H9 (cell line): ENCODE data around the gene GTF2B. TPM values are rescaled to one million over a fixed set of nuclear protein-coding genes. Genes with fewer than 3 reads are reported as not detected.
A peak's percentile ranks its signal among the peaks of the same experiment; 100 is the strongest.
"Not testable (repeated sequence)": the region's sequence is repeated elsewhere in the genome, so short reads cannot be mapped to it uniquely, and the experiment has no call there.

ENCODE experiments used
- DNase-seq: peaks from one replicate; pipeline ENCODE4 v3.0.0-alpha.2; 2017
- H2AFZ ChIP-seq: one replicate; pipeline ENCODE4 v1.6.1; 2013; ENCODE audit warnings: mild to moderate bottlenecking, low read length, control low read depth, moderate library complexity
- H2AK5ac ChIP-seq: 2 replicates; pipeline ENCODE4 v1.6.1; 2013; ENCODE audit warnings: low read length, control low read depth, mixed read lengths; ENCODE audit not compliant: insufficient read length
- H2BK120ac ChIP-seq: one replicate; pipeline ENCODE4 v1.6.1; 2013; ENCODE audit warnings: low read depth, mild to moderate bottlenecking, low read length, control low read depth, inconsistent platforms; ENCODE audit not compliant: poor library complexity, severe bottlenecking
- H2BK12ac ChIP-seq: 2 replicates; pipeline ENCODE4 v1.6.1; 2013; ENCODE audit warnings: low read length, control low read depth, mixed read lengths, low read depth; ENCODE audit not compliant: insufficient read length
- H2BK15ac ChIP-seq: 2 replicates; pipeline ENCODE4 v1.6.1; 2013; ENCODE audit warnings: low read depth, low read length, control low read depth
- H2BK20ac ChIP-seq: one replicate; pipeline ENCODE4 v1.6.1; 2013; ENCODE audit warnings: low read depth, mild to moderate bottlenecking, low read length, control low read depth, inconsistent platforms; ENCODE audit not compliant: poor library complexity, severe bottlenecking
- H2BK5ac ChIP-seq: 2 replicates; pipeline ENCODE4 v1.6.1; 2013; ENCODE audit warnings: low read length, control low read depth, mixed read lengths; ENCODE audit not compliant: insufficient read length
- H3K14ac ChIP-seq: 2 replicates; pipeline ENCODE4 v1.6.1; 2013; ENCODE audit warnings: low read length, control low read depth; ENCODE audit not compliant: insufficient read depth
- H3K18ac ChIP-seq: 2 replicates; pipeline ENCODE4 v1.6.1; 2013; ENCODE audit warnings: low read depth, mild to moderate bottlenecking, mixed read lengths, low read length, control low read depth; ENCODE audit not compliant: insufficient read length
- H3K23ac ChIP-seq: 2 replicates; pipeline ENCODE4 v1.6.1; 2013; ENCODE audit warnings: low read length, control low read depth, mixed read lengths, low read depth; ENCODE audit not compliant: insufficient read length
- H3K23me2 ChIP-seq: 2 replicates; pipeline ENCODE4 v1.6.1; 2013; ENCODE audit warnings: low read depth, mild to moderate bottlenecking, mixed read lengths, low read length, control low read depth; ENCODE audit not compliant: insufficient read length, poor library complexity, severe bottlenecking
- H3K27ac ChIP-seq: 2 replicates; pipeline ENCODE4 v1.5.1; 2013; ENCODE audit warnings: low read length, control low read depth, mixed read lengths, low read depth; ENCODE audit not compliant: insufficient read length
- H3K27me3 ChIP-seq: 2 replicates; pipeline ENCODE4 v1.6.1; 2013; ENCODE audit warnings: low read length, control low read depth, inconsistent platforms; ENCODE audit not compliant: insufficient read depth
- H3K4ac ChIP-seq: 2 replicates; pipeline ENCODE4 v1.6.1; 2013; ENCODE audit warnings: low read depth, mild to moderate bottlenecking, control low read depth, inconsistent platforms, low read length, moderate library complexity
- H3K4me1 ChIP-seq: 2 replicates; pipeline ENCODE4 v1.6.1; 2013; ENCODE audit warnings: low read length, control low read depth, inconsistent platforms; ENCODE audit not compliant: insufficient read depth
- H3K4me2 ChIP-seq: 2 replicates; pipeline ENCODE4 v1.6.1; 2013; ENCODE audit warnings: low read length, control low read depth, mixed read lengths; ENCODE audit not compliant: insufficient read length, insufficient read depth
- H3K56ac ChIP-seq: 2 replicates; pipeline ENCODE4 v1.6.1; 2013; ENCODE audit warnings: low read depth, mild to moderate bottlenecking, mixed read lengths, low read length, control low read depth; ENCODE audit not compliant: insufficient read length
- H3K79me1 ChIP-seq: 2 replicates; pipeline ENCODE4 v1.6.1; 2013; ENCODE audit warnings: low read depth, mild to moderate bottlenecking, moderate library complexity, low read length, control low read depth, inconsistent platforms; ENCODE audit not compliant: insufficient read depth, poor library complexity, severe bottlenecking
- H3K79me2 ChIP-seq: 2 replicates; pipeline ENCODE4 v1.6.1; 2013; ENCODE audit warnings: low read length, control low read depth, inconsistent platforms; ENCODE audit not compliant: insufficient read depth
- H3K9ac ChIP-seq: 2 replicates; pipeline ENCODE4 v1.6.1; 2013; ENCODE audit warnings: low read length, control low read depth, mixed read lengths; ENCODE audit not compliant: insufficient read length; ENCODE audit errors: extremely low read depth
- H3K9me3 ChIP-seq: one replicate; pipeline ENCODE4 v1.6.1; 2013; ENCODE audit warnings: low read depth, low read length, inconsistent platforms; ENCODE audit not compliant: control insufficient read depth
- H3T11ph ChIP-seq: one replicate; pipeline ENCODE4 v1.6.1; 2013; ENCODE audit warnings: mild to moderate bottlenecking, low read length, control low read depth, inconsistent platforms
- H4K20me1 ChIP-seq: one replicate; pipeline ENCODE4 v1.6.1; 2013; ENCODE audit not compliant: control insufficient read depth, insufficient read length, insufficient read depth
- H4K5ac ChIP-seq: 2 replicates; pipeline ENCODE4 v1.6.1; 2013; ENCODE audit warnings: low read depth, mild to moderate bottlenecking, mixed read lengths, low read length, control low read depth; ENCODE audit not compliant: insufficient read length
- H4K8ac ChIP-seq: replicated peaks from 2 replicates; pipeline ENCODE4 v1.6.1; 2013; ENCODE audit warnings: low read length, control low read depth, mixed read lengths, low read depth; ENCODE audit not compliant: insufficient read length
- H4K91ac ChIP-seq: 2 replicates; pipeline ENCODE4 v1.6.1; 2013; ENCODE audit warnings: low read depth, mild to moderate bottlenecking, moderate library complexity, mixed read lengths, low read length, control low read depth; ENCODE audit not compliant: insufficient read length
- H3K27ac Mint-ChIP-seq, 3 experiments: 2 replicates in 2 of 3; 3 replicates in 1 of 3; pipeline ENCODE4 v1.8.0; 2020 to 2021; ENCODE audit warnings: mixed read lengths in 3 of 3, mild to moderate bottlenecking in 1 of 3, moderate library complexity in 1 of 3
- H3K27me3 Mint-ChIP-seq: 2 replicates; pipeline ENCODE4 v1.8.0; 2021; ENCODE audit warnings: low read depth, mild to moderate bottlenecking, moderate library complexity, mixed read lengths
- H3K36me3 Mint-ChIP-seq, 3 experiments: 2 replicates in 2 of 3; 3 replicates in 1 of 3; pipeline ENCODE4 v1.8.0; 2020 to 2021; ENCODE audit warnings: low read depth in 3 of 3, mixed read lengths in 3 of 3; ENCODE audit not compliant: insufficient read depth in 1 of 3
- H3K4me1 Mint-ChIP-seq, 2 experiments: 2 replicates each; pipeline ENCODE4 v1.8.0; 2020; ENCODE audit warnings: mixed read lengths in 2 of 2
- H3K4me3 Mint-ChIP-seq, 2 experiments: 2 replicates in 1 of 2; 3 replicates in 1 of 2; pipeline ENCODE4 v1.8.0; 2020 to 2021; ENCODE audit warnings: mild to moderate bottlenecking in 2 of 2, mixed read lengths in 2 of 2, moderate library complexity in 1 of 2
- H3K9me3 Mint-ChIP-seq, 2 experiments: 2 replicates in 1 of 2; 3 replicates in 1 of 2; pipeline ENCODE4 v1.8.0; 2020; ENCODE audit warnings: mild to moderate bottlenecking in 2 of 2, mixed read lengths in 2 of 2, moderate library complexity in 1 of 2
- CTCF ChIP-seq: fragments of 200-600 bp; sonication (generic); conservative IDR thresholded peaks from 3 replicates; pipeline ENCODE4 v1.8.0; 2021; ENCODE audit warnings: antibody characterized with exemption, mild to moderate bottlenecking
- WGBS: extraction: QIAGEN DNeasy Blood & Tissue Kit; methylation state at CpG from one replicate; pipeline ENCODE4 v1.1.7; 2013; ENCODE audit warnings: missing lambda C conversion rate, low lambda C conversion rate, mixed read lengths; ENCODE audit not compliant: insufficient read length; ENCODE audit errors: extremely low coverage; 5-methylcytosine and 5-hydroxymethylcytosine counted together
- total RNA-seq: library from RNA; stranded (reverse); gene quantifications from 2 replicates; pipeline ENCODE4 v1.2.1, GENCODE V29; 2021

GTF2B gene
- total RNA-seq, 1 experiment from 2014 or later: 23.2 TPM

- no peak overlapping the region for H3K27ac ChIP-seq
- no peak for TF ChIP-seq CTCF
- H3K4me1 Mint-ChIP-seq: peaks cover 8% of the 10 kb centered on the region in 2 experiments
These were observed 65.6 kb downstream of the GTF2B start for GRCh38 chr1:88825721-88826120.

GRCh38 chr1:88819642-88820041 is 71.7 kb downstream of the GTF2B start:
- WGBS: no CpG with 5 or more reads among the region's 3 CpGs

More at GRCh38 chr1:88825721-88826120, 65.6 kb downstream of the GTF2B start:
- Histone ChIP-seq H4K91ac (no peak overlapping the region), H4K8ac (no peak overlapping the region), H3K23ac (no peak overlapping the region), H3K4me1 (no peaks in the 10 kb centered on the region), H3K79me2 (no peaks in the 10 kb centered on the region), H3K23me2 (no peaks in the 10 kb centered on the region), H2AK5ac (no peak overlapping the region), H2BK12ac (no peak overlapping the region), H4K5ac (no peak overlapping the region), H2BK5ac (no peak overlapping the region), H3K56ac (no peak overlapping the region), H3K9me3 (no peaks in the 10 kb centered on the region), H3T11ph (no peak overlapping the region), H3K27me3 (no peaks in the 10 kb centered on the region), H3K14ac (no peak overlapping the region), H2BK20ac (no peak overlapping the region), H3K9ac (no peak overlapping the region), H3K4me2 (no peak overlapping the region), H3K4ac (no peak overlapping the region), H2BK15ac (no peak overlapping the region), H2BK120ac (no peak overlapping the region), H3K79me1 (no peaks in the 10 kb centered on the region), H2AFZ (no peak overlapping the region), H3K18ac (no peak overlapping the region), H4K20me1 (no peaks in the 10 kb centered on the region)
- no CpG with 5 or more reads among the region's 2 CpGs for WGBS
- H3K27me3 Mint-ChIP-seq: no peaks in the 10 kb centered on the region
- peaks cover 0 to 17% (median 8%) of the 10 kb centered on the region in 3 experiments; a peak in 4 of 7 replicates for H3K36me3 Mint-ChIP-seq
- H3K27ac Mint-ChIP-seq: peak overlapping the region in 1 of 3 experiments; percentile 30; a peak in 1 of 7 replicates
- H3K4me3 Mint-ChIP-seq: no peak overlapping the region
- H3K9me3 Mint-ChIP-seq: no peaks in the 10 kb centered on the region
- DNase-seq: no peak

More at GRCh38 chr1:88819642-88820041, 71.7 kb downstream of the GTF2B start:
- Mint-ChIP-seq H3K36me3 (peaks cover 18 to 34% (median 34%) of the 10 kb centered on the region in 3 experiments), H3K4me1 (peaks cover 10 to 11% of the 10 kb centered on the region in 2 experiments)
- H4K20me1 ChIP-seq, H3K18ac ChIP-seq, H3K27ac ChIP-seq, H3K23ac ChIP-seq, H3K23me2 ChIP-seq, H4K91ac ChIP-seq, H3K9me3 ChIP-seq, H3K27me3 ChIP-seq, DNase-seq, H2AK5ac ChIP-seq, H3K56ac ChIP-seq, H3K79me1 ChIP-seq, H3K9me3 Mint-ChIP-seq, H4K8ac ChIP-seq, H3K79me2 ChIP-seq, H3K4me1 ChIP-seq, H2BK20ac ChIP-seq, H3K27ac Mint-ChIP-seq, H2BK120ac ChIP-seq, H2AFZ ChIP-seq, H3K4ac ChIP-seq, H3K27me3 Mint-ChIP-seq, H2BK5ac ChIP-seq, H3K9ac ChIP-seq, H2BK12ac ChIP-seq, H3T11ph ChIP-seq, H2BK15ac ChIP-seq, H3K4me3 Mint-ChIP-seq, H4K5ac ChIP-seq, H3K14ac ChIP-seq, H3K4me2 ChIP-seq: not testable (repeated sequence)
